Vagina (tissue), 2 donors: ENCODE measurements around the gene AP1AR. TPM values are rescaled to one million over a fixed set of nuclear protein-coding genes. Genes with fewer than 3 reads are reported as not detected.

ENCODE experiments used
- DNase-seq, 2 donors: peaks; one replicate each; pipeline ENCODE4 v3.0.0-alpha.2; 2017; ENCODE audit errors: extremely low spot score in 2 of 2
- H3K27ac ChIP-seq: fragments of 200-600 bp; sonication (generic); one replicate; pipeline ENCODE4 v1.5.1; 2019
- H3K27me3 ChIP-seq: fragments of 200-600 bp; sonication (generic); one replicate; pipeline ENCODE4 v1.5.1; 2019
- H3K36me3 ChIP-seq, 2 donors: fragments of 200-600 bp; sonication (generic); one replicate each; pipeline ENCODE4 v1.5.1; 2017 to 2019
- H3K4me1 ChIP-seq: fragments of 200-600 bp; sonication (generic); one replicate; pipeline ENCODE4 v1.5.1; 2019
- H3K4me3 ChIP-seq, 2 donors: fragments of 200-600 bp; sonication (generic); 1 replicate in 1 of 2; 2 replicates in 1 of 2; pipeline ENCODE4 v1.5.1; 2016 to 2019
- H3K9me3 ChIP-seq: fragments of 200-600 bp; sonication (generic); one replicate; pipeline ENCODE4 v1.5.1; 2019
- POLR2A ChIP-seq, 2 donors: fragments of 450-650 bp; IDR thresholded peaks; one replicate each; pipeline ENCODE4 v1.6.1; 2017; ENCODE audit warnings: antibody characterized with exemption in 2 of 2, mild to moderate bottlenecking in 2 of 2, moderate library complexity in 2 of 2
- POLR2AphosphoS5 ChIP-seq, 2 donors: sonication (generic); formaldehyde crosslinking; IDR thresholded peaks; one replicate each; pipeline ENCODE4 v1.9.0; 2017; ENCODE audit warnings: antibody characterized with exemption in 2 of 2, mild to moderate bottlenecking in 2 of 2, low read depth in 1 of 2; ENCODE audit not compliant: insufficient read depth in 1 of 2
- intact Hi-C: fragments of 100-400 bp; cut with DNase I; formaldehyde crosslinking; loops from one replicate; pipeline ENCODE4 v1.15.1; 2023
- total RNA-seq: library from RNA; depleted of rRNA; stranded (reverse); fragments of >200 nt; gene quantifications from one replicate; pipeline ENCODE4 v1.2.3, GENCODE V29; 2016
- TF ChIP-seq, protein P1 (sequence below), 3 experiments: fragments of 450-650 bp in 2 of 3; fragments of 200-600 bp in 1 of 3; sonication (generic) in 1 of 3; IDR thresholded peaks; one replicate each; pipeline ENCODE4 v1.5.1; 2017 to 2019; ENCODE audit warnings: antibody characterized with exemption in 3 of 3, mild to moderate bottlenecking in 2 of 3, moderate library complexity in 2 of 3

AP1AR gene
- total RNA-seq, 1 donor from 2014 or later: 28.2 TPM

DNA sequence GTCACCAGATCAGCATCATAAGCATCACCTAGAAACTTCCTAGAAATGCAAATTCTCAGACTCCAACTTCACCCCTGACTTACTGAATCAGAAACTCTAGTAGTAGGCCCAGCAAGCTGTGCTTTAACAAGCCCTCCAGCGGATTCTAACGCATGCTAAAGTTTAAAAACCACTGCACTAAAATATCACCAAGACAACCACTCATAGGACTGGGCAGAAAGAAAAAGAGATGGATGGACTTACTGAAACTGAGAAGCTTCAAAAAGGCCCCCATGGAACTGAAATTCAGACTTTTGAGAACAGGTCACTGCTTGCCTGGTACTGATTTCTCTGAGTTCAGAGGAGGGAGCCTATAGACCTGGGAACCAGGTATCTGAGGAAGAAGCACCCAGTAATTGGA lies 46.3 kb upstream of the AP1AR start:
- H3K36me3 ChIP-seq: no peaks in the 10 kb centered on the region
- no peak overlapping the region for H3K27ac ChIP-seq

DNA sequence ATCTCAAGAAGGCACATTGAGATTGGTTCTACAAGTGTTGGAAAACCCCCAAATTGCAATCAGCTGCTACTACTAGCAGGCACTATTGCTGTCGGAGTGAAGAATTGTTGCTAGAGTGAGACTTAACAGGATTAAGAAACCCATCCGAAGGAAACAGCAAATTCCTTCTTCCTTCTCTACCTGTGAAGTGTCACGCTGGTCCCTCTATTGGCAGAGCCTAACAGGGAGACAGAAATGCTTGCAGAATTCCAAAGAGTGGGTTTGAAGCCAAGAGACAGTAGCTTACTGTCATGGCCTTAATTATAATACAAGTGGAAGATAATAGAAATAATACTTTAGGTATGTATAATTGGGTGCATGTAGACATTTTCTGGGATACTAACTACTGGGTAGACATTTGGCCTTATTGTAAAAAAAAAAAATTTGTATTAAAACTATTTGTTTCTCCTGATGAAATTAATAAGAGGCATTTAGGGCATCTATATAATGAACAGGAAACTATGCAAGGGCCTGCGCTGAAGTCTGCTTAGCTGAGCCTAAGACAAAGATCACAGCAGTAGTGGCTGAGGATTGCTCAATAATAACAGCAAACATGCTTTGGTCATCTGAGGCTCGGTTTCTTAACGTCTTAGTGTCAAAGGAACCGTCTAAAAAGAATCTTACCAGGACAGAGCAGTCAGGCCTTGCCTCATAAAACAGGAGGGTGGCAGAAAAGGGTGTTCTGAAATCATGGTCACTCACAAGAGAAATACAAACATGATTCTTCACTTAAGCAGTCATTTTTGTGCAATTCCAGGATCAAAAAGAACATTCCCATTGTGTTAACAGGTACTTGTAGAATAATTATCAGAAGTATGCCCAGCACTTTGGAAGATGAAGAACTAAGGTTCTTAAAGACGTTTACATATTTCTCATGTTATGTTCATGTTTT lies 45.6 kb upstream of the AP1AR start:
- H3K4me3 ChIP-seq: no peak overlapping the region
- intact Hi-C loops: no loop called here

More for the DNA sequence above, 46.3 kb upstream of the AP1AR start:
- DNase-seq: no peak
- Histone ChIP-seq H3K9me3 (no peaks in the 10 kb centered on the region), H3K4me1 (no peaks in the 10 kb centered on the region), H3K4me3 (no peak overlapping the region), H3K27me3 (no peaks in the 10 kb centered on the region)
- intact Hi-C loops: no loop called here
- no peak for TF ChIP-seq POLR2AphosphoS5 (IDR thresholded peaks at IDR 0.05; ENCODE audit: insufficient read depth in 1 of 2, low read depth in 1 of 2)

DNA sequence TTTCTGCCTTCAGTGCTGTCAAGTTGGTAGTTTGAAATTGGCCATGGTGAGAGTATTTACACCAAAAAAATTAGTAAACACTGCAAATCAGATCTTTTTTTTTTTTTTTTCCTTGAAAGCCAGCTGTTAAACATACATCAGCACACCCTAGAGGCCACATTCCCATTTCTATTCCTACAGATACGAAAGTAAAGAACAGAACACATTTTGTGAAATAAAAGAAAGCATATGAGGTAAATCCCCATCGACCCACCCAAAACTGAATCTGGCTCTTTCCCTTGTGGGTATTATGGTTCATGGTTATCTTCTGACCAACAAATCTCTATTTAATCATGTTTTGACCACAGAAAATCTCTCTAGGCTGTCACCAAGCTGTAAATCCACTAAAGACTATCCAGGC lies 41.8 kb upstream of the AP1AR start:
- Histone ChIP-seq H3K9me3 (no peaks in the 10 kb centered on the region), H3K27ac (no peak overlapping the region), H3K36me3 (no peaks in the 10 kb centered on the region), H3K27me3 (no peaks in the 10 kb centered on the region), H3K4me3 (no peak overlapping the region), H3K4me1 (no peaks in the 10 kb centered on the region)
- TF ChIP-seq POLR2A (IDR thresholded peaks at IDR 0.05) (no peak), POLR2AphosphoS5 (IDR thresholded peaks at IDR 0.05; ENCODE audit: insufficient read depth in 1 of 2, low read depth in 1 of 2) (no peak)
- TF ChIP-seq, protein P1, sequence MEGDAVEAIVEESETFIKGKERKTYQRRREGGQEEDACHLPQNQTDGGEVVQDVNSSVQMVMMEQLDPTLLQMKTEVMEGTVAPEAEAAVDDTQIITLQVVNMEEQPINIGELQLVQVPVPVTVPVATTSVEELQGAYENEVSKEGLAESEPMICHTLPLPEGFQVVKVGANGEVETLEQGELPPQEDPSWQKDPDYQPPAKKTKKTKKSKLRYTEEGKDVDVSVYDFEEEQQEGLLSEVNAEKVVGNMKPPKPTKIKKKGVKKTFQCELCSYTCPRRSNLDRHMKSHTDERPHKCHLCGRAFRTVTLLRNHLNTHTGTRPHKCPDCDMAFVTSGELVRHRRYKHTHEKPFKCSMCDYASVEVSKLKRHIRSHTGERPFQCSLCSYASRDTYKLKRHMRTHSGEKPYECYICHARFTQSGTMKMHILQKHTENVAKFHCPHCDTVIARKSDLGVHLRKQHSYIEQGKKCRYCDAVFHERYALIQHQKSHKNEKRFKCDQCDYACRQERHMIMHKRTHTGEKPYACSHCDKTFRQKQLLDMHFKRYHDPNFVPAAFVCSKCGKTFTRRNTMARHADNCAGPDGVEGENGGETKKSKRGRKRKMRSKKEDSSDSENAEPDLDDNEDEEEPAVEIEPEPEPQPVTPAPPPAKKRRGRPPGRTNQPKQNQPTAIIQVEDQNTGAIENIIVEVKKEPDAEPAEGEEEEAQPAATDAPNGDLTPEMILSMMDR (IDR thresholded peaks at IDR 0.05): no peak
- intact Hi-C loops: loop anchor here (1.0 kb wide), 1 partner anchor 24 kb away; no protein-coding TSS in a partner anchor
- no peak for DNase-seq

More for the DNA sequence above, 45.6 kb upstream of the AP1AR start:
- no peaks in the 10 kb centered on the region for H3K9me3 ChIP-seq
- DNase-seq: no peak
- no peaks in the 10 kb centered on the region for H3K36me3 ChIP-seq
- TF ChIP-seq POLR2A (IDR thresholded peaks at IDR 0.05): no peak
- TF ChIP-seq, protein P1 (IDR thresholded peaks at IDR 0.05): no peak
- no peak overlapping the region for H3K27ac ChIP-seq
- H3K4me1 ChIP-seq: no peaks in the 10 kb centered on the region
- no peaks in the 10 kb centered on the region for H3K27me3 ChIP-seq

DNA sequence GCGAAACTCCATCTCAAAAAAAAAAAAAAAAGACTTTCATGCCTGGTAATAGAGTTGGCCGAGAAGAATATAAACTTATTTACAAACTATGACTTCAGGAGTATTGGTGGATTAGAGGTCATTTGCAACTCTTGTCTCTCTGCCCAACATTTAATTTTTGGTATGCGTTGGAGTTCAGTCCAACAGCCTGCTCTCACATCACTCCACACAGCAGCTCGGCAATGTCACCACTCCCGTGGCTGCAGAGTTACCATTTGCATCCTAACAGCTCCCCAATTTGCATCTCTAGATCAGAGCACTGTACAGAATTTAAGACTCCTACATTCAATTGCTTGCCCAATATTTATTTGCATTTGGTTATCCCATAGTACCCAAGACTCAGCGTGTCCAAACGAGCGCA lies 40.9 kb upstream of the AP1AR start:
- intact Hi-C loops: no loop called here
- no peaks in the 10 kb centered on the region for H3K27me3 ChIP-seq
- no peak overlapping the region for H3K27ac ChIP-seq
- no peaks in the 10 kb centered on the region for H3K9me3 ChIP-seq
- no peaks in the 10 kb centered on the region for H3K4me1 ChIP-seq
- no peak for DNase-seq
- H3K36me3 ChIP-seq: no peaks in the 10 kb centered on the region
- no peak overlapping the region for H3K4me3 ChIP-seq
- TF ChIP-seq, protein P1 (IDR thresholded peaks at IDR 0.05): no peak
- TF ChIP-seq POLR2A (IDR thresholded peaks at IDR 0.05) (no peak), POLR2AphosphoS5 (IDR thresholded peaks at IDR 0.05; ENCODE audit: insufficient read depth in 1 of 2, low read depth in 1 of 2) (no peak)

DNA sequence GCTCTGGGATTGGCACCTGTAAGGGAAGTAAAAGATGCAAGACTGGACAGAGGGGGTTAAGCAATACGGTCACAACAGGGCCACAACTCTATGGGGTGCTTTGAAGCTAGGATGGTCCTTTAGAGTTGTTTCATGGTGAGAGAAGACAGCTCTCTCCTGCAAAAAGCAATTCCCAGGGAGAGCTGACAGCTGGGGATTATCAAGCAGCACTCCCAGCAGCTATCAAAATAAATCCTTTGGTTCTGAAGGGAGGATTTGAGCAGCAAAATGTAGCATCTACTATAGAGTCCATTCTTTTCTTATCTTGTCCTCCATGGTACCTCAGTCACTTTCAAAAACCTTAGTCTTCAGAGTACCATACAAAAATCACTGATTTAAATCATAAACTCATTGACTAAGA lies 35.1 kb upstream of the AP1AR start:
- H3K27me3 ChIP-seq: no peaks in the 10 kb centered on the region

More for the DNA sequence above, 35.1 kb upstream of the AP1AR start:
- no peak overlapping the region for H3K4me3 ChIP-seq
- H3K36me3 ChIP-seq: no peaks in the 10 kb centered on the region
- TF ChIP-seq POLR2A (IDR thresholded peaks at IDR 0.05) (no peak), POLR2AphosphoS5 (IDR thresholded peaks at IDR 0.05; ENCODE audit: insufficient read depth in 1 of 2, low read depth in 1 of 2) (no peak)
- TF ChIP-seq, protein P1 (IDR thresholded peaks at IDR 0.05): no peak
- H3K4me1 ChIP-seq: no peaks in the 10 kb centered on the region
- H3K9me3 ChIP-seq: no peaks in the 10 kb centered on the region
- no peak overlapping the region for H3K27ac ChIP-seq
- intact Hi-C loops: no loop called here
- no peak for DNase-seq
